GM19467 (cell line): ENCODE results near the gene OR4A5.
"Not testable (repeated sequence)": the region's sequence is repeated elsewhere in the genome, so short reads cannot be mapped to it uniquely, and the experiment has no call there.

Source experiments
- ATAC-seq: cut with Tn5 transposase; IDR thresholded peaks from one replicate; pipeline ENCODE4 v1.9.1; 2021; ENCODE audit warnings: mild to moderate bottlenecking, moderate library complexity; ENCODE audit not compliant: unreplicated experiment

The OR4A5 gene

GRCh38 chr11:54706532-54706931 lies at the start of gene OR4A5:
OR4A5 (plus strand) TSS chr11:54706832; CDS start chr11:54706885, 53 bp downstream.
- not testable (repeated sequence) for ATAC-seq

- ATAC-seq = not testable (repeated sequence)
These were observed 13.5 kb downstream of the OR4A5 start for GRCh38 chr11:54720094-54720493.
